HG03045 (cell line): ENCODE results near the gene SART3.

Experiments used
- ATAC-seq: cut with Tn5 transposase; IDR thresholded peaks from one replicate; pipeline ENCODE4 v1.9.1; 2021; ENCODE audit warnings: mild to moderate bottlenecking, moderate library complexity; ENCODE audit not compliant: unreplicated experiment

The SART3 gene

GRCh38 chr12:108560752-108561719 is at the start of gene SART3:
Gene SART3 (minus strand): TSS chr12:108561173. CDS start chr12:108561154, 19 bp downstream.
- peak; percentile 34 for ATAC-seq

- no peak for ATAC-seq
Observed at GRCh38 chr12:108610336-108610815, 49.4 kb upstream of the SART3 start.

GRCh38 chr12:108609537-108610335 is 48.8 kb upstream of the SART3 start:
- no peak for ATAC-seq

GRCh38 chr12:108608616-108609015 is 47.6 kb upstream of the SART3 start:
- no peak for ATAC-seq

- no peak for ATAC-seq
Observed at GRCh38 chr12:108607981-108608600, 47.1 kb upstream of the SART3 start.

- ATAC-seq = no peak
Observed at GRCh38 chr12:108606492-108606891, 45.5 kb upstream of the SART3 start.

GRCh38 chr12:108605690-108606406 is 44.9 kb upstream of the SART3 start:
- ATAC-seq = no peak

GRCh38 chr12:108605000-108605689 is 44.2 kb upstream of the SART3 start:
- ATAC-seq = no peak

- no peak for ATAC-seq
Observed at GRCh38 chr12:108604208-108604941, 43.4 kb upstream of the SART3 start.

- ATAC-seq = no peak
Observed at GRCh38 chr12:108603743-108604142, 42.8 kb upstream of the SART3 start.

GRCh38 chr12:108602976-108603704 is 42.2 kb upstream of the SART3 start:
- no peak for ATAC-seq

- no peak for ATAC-seq
Observed at GRCh38 chr12:108602209-108602705, 41.3 kb upstream of the SART3 start.

- no peak for ATAC-seq
Observed at GRCh38 chr12:108600702-108601007, 39.7 kb upstream of the SART3 start.

- ATAC-seq = no peak
Observed at GRCh38 chr12:108599948-108600701, 39.2 kb upstream of the SART3 start.

- no peak for ATAC-seq
Observed at GRCh38 chr12:108599541-108599940, 38.6 kb upstream of the SART3 start.

GRCh38 chr12:108598553-108599250 is 37.7 kb upstream of the SART3 start:
- ATAC-seq = no peak
